KMS-11 (cell line): Measurements from ENCODE around the gene MED27.
A peak's percentile ranks its signal among the peaks of the same experiment; 100 is the strongest.

Experiments
- H2AFZ ChIP-seq: fragments of 200-600 bp; sonication (generic); 2 replicates; pipeline ENCODE4 v1.6.1; 2016; ENCODE audit warnings: antibody characterized with exemption, mixed run types, low read depth
- H3K27ac ChIP-seq: fragments of 200-600 bp; sonication (generic); 2 replicates; pipeline ENCODE4 v1.6.1; 2016; ENCODE audit warnings: mild to moderate bottlenecking, mixed run types
- H3K27me3 ChIP-seq: fragments of 200-600 bp; sonication (generic); 2 replicates; pipeline ENCODE4 v1.6.1; 2017; ENCODE audit warnings: mild to moderate bottlenecking, low read depth, mixed run types, moderate library complexity; ENCODE audit not compliant: insufficient read depth
- H3K36me3 ChIP-seq: fragments of 200-600 bp; sonication (generic); 2 replicates; pipeline ENCODE4 v1.6.1; 2017; ENCODE audit warnings: mild to moderate bottlenecking, mixed run types; ENCODE audit not compliant: insufficient read depth
- H3K4me1 ChIP-seq: fragments of 200-600 bp; sonication (generic); 2 replicates; pipeline ENCODE4 v1.6.1; 2016; ENCODE audit warnings: mild to moderate bottlenecking, low read depth, mixed run types; ENCODE audit not compliant: poor library complexity, severe bottlenecking
- H3K4me2 ChIP-seq: fragments of 200-600 bp; sonication (generic); 2 replicates; pipeline ENCODE4 v1.7.0; 2016; ENCODE audit warnings: mild to moderate bottlenecking, mixed run types
- H3K4me3 ChIP-seq: fragments of 200-600 bp; sonication (generic); IDR thresholded peaks from 2 replicates; pipeline ENCODE4 v1.6.1; 2017; ENCODE audit warnings: low read depth, low read length, mixed read lengths; ENCODE audit not compliant: insufficient read depth
- H3K79me2 ChIP-seq: fragments of 200-600 bp; sonication (generic); 2 replicates; pipeline ENCODE4 v1.6.1; 2016; ENCODE audit warnings: low read depth, mixed run types; ENCODE audit not compliant: insufficient read depth
- H3K9ac ChIP-seq: fragments of 200-600 bp; sonication (generic); 2 replicates; pipeline ENCODE4 v1.6.1; 2016; ENCODE audit warnings: mild to moderate bottlenecking, mixed run types
- H4K20me1 ChIP-seq: fragments of 200-600 bp; sonication (generic); 2 replicates; pipeline ENCODE4 v1.6.1; 2016; ENCODE audit warnings: mild to moderate bottlenecking, mixed run types; ENCODE audit not compliant: insufficient read depth
- CTCF ChIP-seq: fragments of 200-600 bp; sonication (generic); conservative IDR thresholded peaks from 2 replicates; pipeline ENCODE4 v1.6.1; 2017; ENCODE audit warnings: low read depth, mild to moderate bottlenecking, antibody characterized with exemption, low read length, moderate library complexity, mixed read lengths

Gene MED27

GRCh38 chr9:132008184-132008803, 71.4 kb downstream of the MED27 start:
- Histone ChIP-seq H3K27ac (peak overlapping the region; percentile 90; the same call in 1 of the 2 replicates), H3K4me1 (peaks cover 51% of the 10 kb centered on the region)

GRCh38 chr9:132007371-132008025, 72.2 kb downstream of the MED27 start:
- peak overlapping the region; percentile 55; the same call in 1 of the 2 replicates for H3K9ac ChIP-seq
- H3K4me1 ChIP-seq: peaks cover 59% of the 10 kb centered on the region
- no peak overlapping the region for H3K4me3 ChIP-seq

More at GRCh38 chr9:132008184-132008803, 71.4 kb downstream of the MED27 start:
- H3K4me3 ChIP-seq: no peak overlapping the region
- H3K27me3 ChIP-seq: no peaks in the 10 kb centered on the region
- H3K36me3 ChIP-seq: no peaks in the 10 kb centered on the region
- TF ChIP-seq CTCF: no peak
- no peaks in the 10 kb centered on the region for H4K20me1 ChIP-seq
- no peak overlapping the region for H3K9ac ChIP-seq
- H2AFZ ChIP-seq: no peak overlapping the region
- peak overlapping the region; percentile 77; the same call in 1 of the 2 replicates for H3K4me2 ChIP-seq
- peaks cover 9% of the 10 kb centered on the region; the same call in 1 of the 2 replicates for H3K79me2 ChIP-seq

GRCh38 chr9:132006677-132007370, 72.8 kb downstream of the MED27 start:
- Histone ChIP-seq H3K4me2 (peak overlapping the region; percentile 77), H3K27me3 (no peaks in the 10 kb centered on the region), H2AFZ (peak overlapping the region; percentile 15; the same call in 1 of the 2 replicates), H3K36me3 (no peaks in the 10 kb centered on the region), H3K79me2 (peaks cover 9% of the 10 kb centered on the region; the same call in 1 of the 2 replicates), H3K4me1 (peaks cover 66% of the 10 kb centered on the region), H3K9ac (peak overlapping the region; percentile 55; the same call in 1 of the 2 replicates), H3K27ac (peak overlapping the region; percentile 90), H3K4me3 (no peak overlapping the region), H4K20me1 (no peaks in the 10 kb centered on the region)
- no peak for TF ChIP-seq CTCF

More at GRCh38 chr9:132007371-132008025, 72.2 kb downstream of the MED27 start:
- Histone ChIP-seq H3K79me2 (peaks cover 9% of the 10 kb centered on the region; the same call in 1 of the 2 replicates), H3K36me3 (no peaks in the 10 kb centered on the region), H3K27me3 (no peaks in the 10 kb centered on the region), H3K4me2 (peak overlapping the region; percentile 77), H3K27ac (peak overlapping the region; percentile 90), H2AFZ (peak overlapping the region; percentile 15; the same call in 1 of the 2 replicates), H4K20me1 (no peaks in the 10 kb centered on the region)
- no peak for TF ChIP-seq CTCF

- Histone ChIP-seq H3K36me3 (no peaks in the 10 kb centered on the region), H3K27ac (peak overlapping the region; percentile 90; the same call in 1 of the 2 replicates), H3K9ac (peak overlapping the region; percentile 55; the same call in 1 of the 2 replicates), H3K4me1 (peaks cover 68% of the 10 kb centered on the region), H3K79me2 (peaks cover 9% of the 10 kb centered on the region; the same call in 1 of the 2 replicates), H3K4me2 (peak overlapping the region; percentile 77), H3K4me3 (no peak overlapping the region), H3K27me3 (no peaks in the 10 kb centered on the region), H2AFZ (no peak overlapping the region), H4K20me1 (no peaks in the 10 kb centered on the region)
- no peak for TF ChIP-seq CTCF
Measured at GRCh38 chr9:132005899-132006298, 73.8 kb downstream of the MED27 start.
